NCI-H146 (cell line): ENCODE data around the gene LIPE.

Source experiments
- DNase-seq: peaks from one replicate; lab custom pipeline; 2025; lab: John Stamatoyannopoulos, UW

LIPE gene

GRCh38 chr19:42443944-42444398 is 16.8 kb upstream of the LIPE start:
- peak; percentile 94 for DNase-seq

DNA sequence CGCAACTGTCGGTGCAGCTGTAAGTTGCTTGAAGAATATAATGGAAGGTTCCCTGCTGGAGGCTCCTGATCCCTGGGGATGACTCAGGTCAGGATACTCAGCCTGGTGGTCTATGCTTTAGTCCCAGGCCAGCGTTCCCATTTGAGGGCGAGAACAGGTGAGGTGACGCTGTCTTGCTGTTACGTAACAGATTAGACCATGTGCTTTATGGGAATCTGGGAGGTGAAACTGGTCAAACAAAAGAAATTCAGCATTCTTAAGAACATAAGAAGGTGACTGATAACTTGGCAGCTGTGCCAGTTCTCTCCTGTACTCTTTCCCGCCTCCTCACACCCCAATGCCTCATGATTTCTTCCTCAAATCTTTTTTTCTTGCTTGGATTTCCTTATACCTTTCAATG is 15.6 kb upstream of the LIPE start, which contains the start of gene CXCL17:
TSS of gene CXCL17 (minus strand) at position 114 of the 400 bp plus-strand sequence. CDS start 114 bp downstream, outside the sequence.
- peak; percentile 38 for DNase-seq

DNA sequence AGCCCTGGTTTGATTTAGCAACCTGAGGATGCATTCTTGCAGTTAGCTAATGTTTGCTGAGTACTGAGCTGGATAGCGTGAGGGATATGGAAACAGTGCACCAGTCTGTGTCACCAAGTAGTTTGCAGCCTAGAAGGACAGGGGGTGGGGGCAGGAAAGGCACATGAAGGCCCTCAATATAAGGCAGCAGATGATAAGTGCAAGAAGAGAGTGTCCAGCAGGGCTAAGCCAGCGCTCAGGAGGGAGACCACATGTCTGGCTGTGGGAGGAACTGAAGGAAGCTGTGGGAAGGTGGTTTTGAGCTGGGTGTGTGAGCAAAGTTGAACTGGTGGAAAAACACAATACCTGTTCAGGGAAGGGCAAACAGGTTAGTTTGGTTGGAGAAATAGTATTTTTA is 13.9 kb upstream of the LIPE start:
- DNase-seq, result peak; percentile 42

GRCh38 chr19:42440357-42441048 is 13.3 kb upstream of the LIPE start:
- DNase-seq, result peak; percentile 78

DNA sequence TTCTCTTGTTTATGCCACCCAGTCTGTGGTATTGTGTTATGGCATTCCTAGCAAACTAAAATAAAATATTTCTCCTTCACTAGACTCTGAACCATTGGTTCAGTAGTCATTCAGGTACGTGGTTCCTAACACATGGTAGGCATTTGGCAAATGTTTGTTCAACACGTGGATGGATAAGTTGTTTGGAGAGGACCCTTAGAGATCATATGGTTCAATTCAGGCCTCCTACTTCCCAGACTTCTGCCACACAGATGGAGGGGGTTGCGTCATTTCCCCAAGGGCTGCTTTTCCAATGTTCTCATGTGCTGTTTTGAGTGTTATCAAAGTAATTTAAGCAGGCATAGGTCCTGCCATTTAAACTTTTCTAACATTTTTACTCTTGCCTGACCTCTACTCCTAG is 8.8 kb upstream of the LIPE start:
- DNase-seq, result no peak

DNA sequence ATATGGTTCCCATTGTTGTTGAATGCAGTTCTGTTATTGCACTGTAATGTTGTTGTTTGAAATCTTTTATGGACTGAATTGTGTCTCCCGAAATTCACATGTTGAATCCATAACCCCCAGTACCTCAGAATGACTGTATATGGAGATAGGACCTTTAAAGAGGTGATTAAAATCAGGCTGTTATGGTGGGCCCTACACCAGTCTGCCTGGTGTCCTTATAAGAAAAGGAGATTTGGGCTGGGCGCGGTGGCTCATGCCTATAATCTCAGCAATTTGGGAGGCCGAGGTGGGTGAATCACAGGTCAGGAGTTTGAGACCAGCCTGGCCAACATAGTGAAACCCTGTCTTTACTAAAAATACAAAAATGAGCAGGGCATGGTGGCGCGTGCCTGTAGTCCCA is 8.1 kb upstream of the LIPE start:
- DNase-seq, result no peak

DNA sequence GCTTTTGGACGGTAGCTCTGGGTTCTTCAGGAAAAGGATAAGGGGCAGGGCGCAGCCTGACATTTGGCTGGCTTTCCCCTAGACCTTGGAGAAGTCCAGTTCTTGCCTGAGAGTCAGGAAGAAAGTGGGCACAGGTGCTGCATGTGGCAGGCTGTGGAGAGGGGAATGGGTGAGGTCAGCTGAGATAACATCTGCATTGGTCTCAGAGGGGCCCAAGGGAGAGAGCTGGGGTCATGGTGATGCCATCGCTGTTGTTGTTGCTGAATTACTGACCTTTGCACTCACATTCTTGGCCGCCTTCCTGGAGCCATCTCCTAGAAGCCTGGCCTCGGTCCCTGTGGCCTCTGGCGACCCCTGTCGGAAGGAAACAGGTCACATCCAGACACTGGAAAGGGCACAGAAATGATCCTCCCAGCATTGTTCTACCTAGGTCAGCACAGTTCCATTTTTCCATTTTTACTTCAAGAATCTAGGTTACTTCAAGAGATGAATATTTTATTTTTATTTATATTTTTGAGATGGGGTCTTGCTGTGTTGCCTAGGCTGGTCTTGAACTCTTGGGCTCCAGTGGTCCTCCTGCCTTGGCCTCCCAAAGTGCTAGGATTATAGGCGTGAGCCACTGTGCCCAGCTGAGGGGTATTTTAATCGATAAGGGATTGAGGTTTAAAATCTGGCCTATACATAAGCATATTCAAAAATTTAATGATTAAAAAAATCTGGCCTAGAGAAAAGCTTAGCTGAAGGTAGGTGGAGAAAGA is 6.5 kb upstream of the LIPE start:
- peak; percentile 86 for DNase-seq

GRCh38 chr19:42431486-42431885 is 4.3 kb upstream of the LIPE start:
- no peak for DNase-seq

DNA sequence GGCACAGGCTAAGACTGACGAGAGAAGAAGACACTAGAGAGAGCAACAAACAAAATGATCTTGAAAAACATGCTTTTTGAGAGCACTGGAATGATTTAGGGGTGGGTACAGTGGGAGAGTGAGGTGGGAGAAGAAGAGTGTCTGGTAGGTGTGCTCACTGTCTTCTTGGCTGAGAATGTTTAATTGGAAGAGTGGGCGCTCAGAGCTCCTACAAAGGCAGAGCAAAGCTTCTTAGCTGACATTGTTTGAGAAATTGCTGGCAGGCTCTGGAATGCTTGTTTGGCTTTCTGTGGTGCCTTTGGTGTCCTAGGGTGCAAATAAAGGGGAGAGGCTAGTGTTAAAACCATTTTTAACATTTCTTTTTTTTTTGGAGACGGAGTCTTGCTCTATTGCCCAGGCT is 1.5 kb upstream of the LIPE start:
- no peak for DNase-seq

DNA sequence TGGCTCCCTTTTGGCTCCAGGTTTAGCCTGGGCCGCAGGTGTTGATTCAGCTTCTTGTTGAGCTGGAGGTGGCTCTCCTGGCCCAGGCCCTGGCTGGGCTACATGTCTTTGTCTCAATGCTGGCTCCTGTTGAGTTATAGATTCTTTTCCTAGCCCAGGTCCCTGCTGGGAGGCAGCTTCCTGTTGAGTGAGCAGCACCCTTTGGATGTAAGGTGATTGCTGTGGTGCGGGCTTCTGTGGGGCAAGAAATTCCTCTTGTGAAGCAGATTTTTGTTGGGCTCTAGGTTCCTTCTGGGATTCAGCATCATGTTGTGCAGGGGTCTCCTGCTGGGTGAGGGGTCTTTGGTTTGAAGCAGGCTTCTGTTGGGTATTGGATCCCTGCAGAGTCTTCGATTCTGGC is 545 bp downstream of the LIPE start:
- DNase-seq, result peak; percentile 85

DNA sequence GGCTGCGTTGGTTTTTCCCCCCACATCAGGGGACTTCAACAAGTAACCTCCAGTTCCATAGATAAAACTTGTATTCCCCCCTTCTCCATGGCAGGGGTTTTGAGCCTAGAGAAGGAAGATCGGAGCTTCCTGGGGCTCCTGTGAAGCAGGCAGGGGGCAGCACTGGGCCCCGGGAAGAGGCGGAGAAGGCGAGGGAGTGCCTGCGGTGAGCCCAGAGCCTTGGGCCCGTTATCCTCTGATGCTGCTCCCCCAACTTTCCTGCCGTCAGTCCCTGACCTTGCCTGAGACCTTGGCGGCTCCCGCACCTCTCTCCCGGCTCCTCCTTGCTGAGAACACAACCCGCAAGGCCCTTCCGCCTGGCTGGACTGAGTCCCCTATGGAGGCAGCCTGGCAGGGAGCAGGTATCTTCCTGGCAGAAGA is 2.5 kb downstream of the LIPE start:
- no peak for DNase-seq

GRCh38 chr19:42424345-42424707 is 2.9 kb downstream of the LIPE start:
- DNase-seq, result no peak

GRCh38 chr19:42423462-42424344 is 3.5 kb downstream of the LIPE start:
- peak; percentile 96 for DNase-seq

GRCh38 chr19:42422901-42423461 is 4.2 kb downstream of the LIPE start:
- DNase-seq, result peak; percentile 83

DNA sequence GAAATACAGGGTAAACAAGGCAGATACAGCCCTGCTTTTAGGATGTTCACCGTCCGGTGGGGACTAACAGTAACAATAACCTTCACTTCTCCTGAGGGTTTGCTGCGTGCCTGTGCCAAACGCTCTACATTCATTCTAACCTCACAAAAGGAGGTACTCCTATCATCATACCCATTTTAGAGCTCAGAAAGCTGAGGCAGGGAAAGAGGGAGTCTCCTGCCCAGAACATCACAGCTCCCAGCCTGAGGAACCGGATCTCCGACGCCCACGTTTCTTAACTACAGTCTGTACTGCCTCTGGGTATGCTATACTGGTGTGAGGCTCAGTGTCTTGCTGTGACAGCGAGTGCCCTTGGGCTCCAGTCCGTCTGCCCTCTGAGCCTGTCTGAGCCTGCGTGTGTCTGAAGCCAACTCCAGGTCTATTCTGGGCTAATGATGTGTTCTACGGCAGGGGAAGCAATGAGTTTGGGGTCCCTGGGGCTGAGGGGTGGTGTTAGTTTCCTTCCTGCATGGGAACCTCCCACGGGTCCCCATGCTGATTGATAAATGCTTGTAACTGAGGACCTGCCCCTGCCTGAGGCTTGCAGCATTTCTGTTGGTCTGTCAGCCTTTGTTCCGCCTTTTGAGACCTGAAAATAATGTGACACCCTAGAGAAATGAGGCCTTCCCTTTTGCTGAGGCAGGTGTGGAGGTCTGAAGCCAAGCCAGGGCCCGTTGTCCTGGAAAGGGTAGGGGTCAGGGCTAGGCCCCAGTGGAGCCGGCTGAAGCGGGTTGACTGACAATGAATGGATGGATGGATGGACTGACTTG is 4.9 kb downstream of the LIPE start:
- peak; percentile 45 for DNase-seq

DNA sequence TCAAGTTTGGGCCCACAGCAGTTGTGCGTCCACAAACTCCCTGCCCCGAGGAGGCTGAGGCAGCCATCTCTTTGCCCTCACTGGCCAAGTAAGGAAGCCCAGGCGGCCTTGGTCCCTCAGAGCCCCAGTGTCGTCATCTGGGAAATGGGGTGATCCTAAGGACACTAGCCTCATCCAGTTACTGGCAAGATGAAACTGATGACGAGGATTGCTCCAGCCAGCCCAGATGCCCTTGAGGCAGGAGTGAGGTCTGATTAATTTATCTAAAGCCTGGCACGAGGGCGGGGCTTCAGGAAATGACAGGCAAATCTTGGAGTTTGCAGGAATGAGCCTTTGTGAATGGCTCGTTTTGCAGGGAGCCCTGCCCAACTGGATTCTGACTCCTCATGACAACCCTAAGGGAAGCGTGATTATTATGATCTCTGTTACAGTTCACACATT is 5.6 kb downstream of the LIPE start:
- DNase-seq, result no peak

DNA sequence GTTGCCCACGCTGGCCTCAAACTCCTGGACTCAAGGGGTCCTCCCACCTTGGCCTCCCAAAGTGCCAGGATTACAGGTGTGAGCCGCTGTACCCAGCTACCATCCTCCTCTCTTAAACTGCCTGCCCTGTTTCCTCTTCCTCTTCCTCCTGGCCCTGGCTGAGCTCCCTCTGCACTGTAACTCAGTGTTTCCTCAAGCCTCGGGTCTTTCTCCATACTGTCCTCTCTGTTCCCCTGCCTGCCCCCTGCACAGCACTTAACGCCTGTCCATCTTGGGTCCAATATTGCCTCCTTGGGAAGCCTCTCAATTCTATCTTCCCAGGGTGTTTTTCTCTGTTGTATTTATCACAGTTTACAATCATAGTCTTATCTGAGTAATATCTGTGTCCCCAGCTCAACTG is 6.1 kb downstream of the LIPE start:
- no peak for DNase-seq

GRCh38 chr19:42420055-42420544 is 7.1 kb downstream of the LIPE start:
- DNase-seq, result peak; percentile 27

- DNase-seq, result no peak
Observed at GRCh38 chr19:42419309-42419708, 7.9 kb downstream of the LIPE start.

GRCh38 chr19:42412661-42413076 is 14.5 kb downstream of the LIPE start:
- no peak for DNase-seq

DNA sequence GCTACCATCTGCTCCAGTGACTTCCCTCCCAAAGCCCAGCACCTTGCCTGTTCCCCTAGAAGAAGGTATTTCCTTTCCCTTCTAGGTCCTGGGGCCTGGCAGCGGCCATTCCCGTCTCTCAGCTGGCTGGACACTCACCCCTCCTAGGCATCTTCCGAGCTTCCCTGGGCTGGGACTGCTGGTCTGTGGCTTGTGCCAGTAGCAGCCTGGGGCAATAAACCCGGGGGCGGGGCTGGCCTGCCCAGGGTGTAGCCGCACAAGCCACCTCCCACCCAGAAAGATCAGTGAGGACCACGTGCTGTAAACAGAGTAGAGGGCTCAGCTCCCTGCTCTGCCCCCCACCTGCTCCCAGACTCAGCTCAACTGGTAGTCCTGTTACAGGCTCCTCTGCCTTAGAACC is 15.0 kb downstream of the LIPE start:
- no peak for DNase-seq
